ENCODE measurements around the gene MBD3L4. TPM values are rescaled to one million over a fixed set of nuclear protein-coding genes. Genes with fewer than 3 reads are reported as not detected.

MBD3L4 gene
- total RNA-seq, 1 experiment from 2014 or later: not detected

- Mint-ChIP-seq H3K4me3 (ENCODE audit: unreplicated experiment) (no peak overlapping the region), H3K36me3 (ENCODE audit: insufficient read depth, unreplicated experiment) (peaks cover 97% of the 10 kb centered on the region), H3K27me3 (ENCODE audit: insufficient read depth, unreplicated experiment) (no peaks in the 10 kb centered on the region), H3K4me1 (ENCODE audit: low read depth, unreplicated experiment) (no peaks in the 10 kb centered on the region), H3K9me3 (ENCODE audit: unreplicated experiment) (peaks cover 36% of the 10 kb centered on the region), H3K27ac (ENCODE audit: unreplicated experiment) (no peak overlapping the region)
- no peak for DNase-seq
- H3K27me3 ChIP-seq (replicated peaks; ENCODE audit: control insufficient read depth, insufficient read depth, low read length): no peaks in the 10 kb centered on the region
- CTCF ChIA-PET: no interaction called here
- intact Hi-C loops (cut with micrococcal nuclease; ENCODE audit: unreplicated experiment): no loop called here
- POLR2A ChIA-PET: interaction anchor here (0.7 to 0.8 kb wide), 2 partner anchors 9 to 31 kb away, joined by 3 to 6 read pairs; partner anchors contain the start of gene ZNF557
- no peaks in the 10 kb centered on the region for H3K4me1 ChIP-seq
- H3K4me3 ChIP-seq (ENCODE audit: low read depth, low read length): no peak overlapping the region
- BruUV-seq (replicated peaks): no TSS peak
- TF ChIP-seq CTCF (IDR thresholded peaks at IDR 0.05; ENCODE audit: insufficient read depth in 1 of 2, low read depth in 1 of 2, low read length in 1 of 2, severe bottlenecking in 1 of 2, unreplicated experiment in 1 of 2): no peak
- H3K9me3 ChIP-seq: peaks cover 26% of the 10 kb centered on the region
- peaks cover 17% of the 10 kb centered on the region for H3K36me3 ChIP-seq (ENCODE audit: control insufficient read depth, insufficient read depth, low read length)
Observed at GRCh38 chr19:7078008-7078407, 38.0 kb upstream of the MBD3L4 start.

- BruUV-seq (replicated peaks): no TSS peak
- intact Hi-C loops (cut with micrococcal nuclease; ENCODE audit: unreplicated experiment): no loop called here
- no peak for TF ChIP-seq CTCF (IDR thresholded peaks at IDR 0.05; ENCODE audit: insufficient read depth in 1 of 2, low read depth in 1 of 2, low read length in 1 of 2, severe bottlenecking in 1 of 2, unreplicated experiment in 1 of 2)
- Mint-ChIP-seq H3K4me3 (ENCODE audit: unreplicated experiment) (no peak overlapping the region), H3K36me3 (ENCODE audit: insufficient read depth, unreplicated experiment) (peaks cover 91% of the 10 kb centered on the region), H3K27me3 (ENCODE audit: insufficient read depth, unreplicated experiment) (no peaks in the 10 kb centered on the region), H3K4me1 (ENCODE audit: low read depth, unreplicated experiment) (no peaks in the 10 kb centered on the region), H3K27ac (ENCODE audit: unreplicated experiment) (no peak overlapping the region), H3K9me3 (ENCODE audit: unreplicated experiment) (peaks cover 26% of the 10 kb centered on the region)
- H3K4me3 ChIP-seq (ENCODE audit: low read depth, low read length): no peak overlapping the region
- ChIA-PET CTCF (no interaction called here), POLR2A (no interaction called here)
- no peaks in the 10 kb centered on the region for H3K27me3 ChIP-seq (replicated peaks; ENCODE audit: control insufficient read depth, insufficient read depth, low read length)
- H3K4me1 ChIP-seq: no peaks in the 10 kb centered on the region
- H3K36me3 ChIP-seq (ENCODE audit: control insufficient read depth, insufficient read depth, low read length): peaks cover 12% of the 10 kb centered on the region
- peaks cover 20% of the 10 kb centered on the region; the same call in 1 of the 2 replicates for H3K9me3 ChIP-seq
- no peak for DNase-seq
Observed at GRCh38 chr19:7076151-7076550, 36.2 kb upstream of the MBD3L4 start.

GRCh38 chr19:7074705-7075282 lies 34.8 kb upstream of the MBD3L4 start:
- Histone ChIP-seq H3K4me1 (no peaks in the 10 kb centered on the region), H3K27me3 (replicated peaks; ENCODE audit: control insufficient read depth, insufficient read depth, low read length) (no peaks in the 10 kb centered on the region), H3K4me3 (ENCODE audit: low read depth, low read length) (no peak overlapping the region), H3K36me3 (ENCODE audit: control insufficient read depth, insufficient read depth, low read length) (peaks cover 9% of the 10 kb centered on the region), H3K9me3 (peaks cover 14% of the 10 kb centered on the region; the same call in 1 of the 2 replicates)
- Mint-ChIP-seq H3K27me3 (ENCODE audit: insufficient read depth, unreplicated experiment) (no peaks in the 10 kb centered on the region), H3K27ac (ENCODE audit: unreplicated experiment) (no peak overlapping the region), H3K9me3 (ENCODE audit: unreplicated experiment) (peaks cover 17% of the 10 kb centered on the region), H3K36me3 (ENCODE audit: insufficient read depth, unreplicated experiment) (peaks cover 82% of the 10 kb centered on the region), H3K4me1 (ENCODE audit: low read depth, unreplicated experiment) (no peaks in the 10 kb centered on the region), H3K4me3 (ENCODE audit: unreplicated experiment) (no peak overlapping the region)
- no TSS peak for BruUV-seq (replicated peaks)
- DNase-seq: no peak
- ChIA-PET CTCF (no interaction called here), POLR2A (no interaction called here)
- intact Hi-C loops (cut with micrococcal nuclease; ENCODE audit: unreplicated experiment): no loop called here
- no peak for TF ChIP-seq CTCF (IDR thresholded peaks at IDR 0.05; ENCODE audit: insufficient read depth in 1 of 2, low read depth in 1 of 2, low read length in 1 of 2, severe bottlenecking in 1 of 2, unreplicated experiment in 1 of 2)
